Stimulated activated memory B cell treated with anti-CD40 and anti-IgM and Interleukin-4, amounts not matched to agents 10 μg/mL and 1 μg/mL and 100 μg/mL, for 72 hours (primary cell): ENCODE data around the gene TMEM132A.

Source experiments
- ATAC-seq: fragments of 150-1000 bp; cut with Tn5 transposase; 2 replicates; pipeline ENCODE4 v1.10.0; 2021
- H3K27ac Mint-ChIP-seq: one replicate; pipeline ENCODE4 v1.8.0; 2022; ENCODE audit warnings: mild to moderate bottlenecking, mixed read lengths
- H3K27me3 Mint-ChIP-seq: one replicate; pipeline ENCODE4 v1.8.0; 2022; ENCODE audit warnings: mixed read lengths
- H3K36me3 Mint-ChIP-seq: one replicate; pipeline ENCODE4 v1.8.0; 2022; ENCODE audit warnings: mixed read lengths
- H3K4me1 Mint-ChIP-seq: one replicate; pipeline ENCODE4 v1.8.0; 2022; ENCODE audit warnings: mixed read lengths
- H3K4me3 Mint-ChIP-seq: one replicate; pipeline ENCODE4 v1.8.0; 2022; ENCODE audit warnings: mild to moderate bottlenecking, moderate library complexity, mixed read lengths
- H3K9me3 Mint-ChIP-seq: one replicate; pipeline ENCODE4 v1.8.0; 2022; ENCODE audit warnings: mixed read lengths

TMEM132A gene

DNA sequence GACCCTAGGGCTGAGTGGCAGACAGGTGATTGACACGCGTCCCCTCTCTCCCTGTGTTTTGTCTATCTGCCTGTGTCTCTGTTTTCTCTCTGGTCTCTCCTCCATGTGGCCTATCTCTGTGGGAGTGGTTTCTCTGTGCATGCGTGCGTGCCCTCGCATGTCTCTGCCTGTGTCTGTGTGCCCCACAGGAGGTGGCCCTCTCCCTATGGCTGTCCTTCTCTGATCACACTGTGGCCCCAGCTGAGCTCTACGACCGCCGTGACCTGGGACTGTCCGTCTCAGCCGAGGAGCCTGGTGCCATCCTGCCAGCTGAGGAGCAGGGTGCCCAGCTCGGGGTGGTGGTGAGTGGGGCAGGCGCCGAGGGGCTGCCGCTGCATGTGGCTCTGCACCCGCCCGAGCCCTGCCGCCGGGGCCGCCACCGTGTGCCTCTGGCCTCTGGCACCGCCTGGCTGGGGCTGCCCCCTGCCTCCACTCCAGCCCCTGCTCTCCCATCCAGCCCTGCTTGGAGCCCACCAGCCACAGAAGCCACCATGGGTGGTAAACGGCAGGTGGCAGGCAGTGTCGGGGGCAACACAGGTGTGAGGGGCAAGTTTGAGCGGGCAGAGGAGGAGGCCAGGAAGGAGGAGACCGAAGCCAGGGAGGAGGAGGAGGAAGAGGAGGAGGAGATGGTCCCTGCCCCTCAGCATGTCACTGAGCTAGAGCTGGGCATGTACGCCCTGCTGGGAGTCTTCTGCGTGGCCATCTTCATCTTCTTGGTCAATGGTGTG is 11.6 kb downstream of the TMEM132A start:
- ATAC-seq: peak; percentile 3
- Mint-ChIP-seq H3K27me3 (no peaks in the 10 kb centered on the region), H3K36me3 (peaks cover 33% of the 10 kb centered on the region), H3K4me1 (peaks cover 75% of the 10 kb centered on the region), H3K27ac (peak overlapping the region; percentile 62), H3K9me3 (no peaks in the 10 kb centered on the region), H3K4me3 (no peak overlapping the region)

DNA sequence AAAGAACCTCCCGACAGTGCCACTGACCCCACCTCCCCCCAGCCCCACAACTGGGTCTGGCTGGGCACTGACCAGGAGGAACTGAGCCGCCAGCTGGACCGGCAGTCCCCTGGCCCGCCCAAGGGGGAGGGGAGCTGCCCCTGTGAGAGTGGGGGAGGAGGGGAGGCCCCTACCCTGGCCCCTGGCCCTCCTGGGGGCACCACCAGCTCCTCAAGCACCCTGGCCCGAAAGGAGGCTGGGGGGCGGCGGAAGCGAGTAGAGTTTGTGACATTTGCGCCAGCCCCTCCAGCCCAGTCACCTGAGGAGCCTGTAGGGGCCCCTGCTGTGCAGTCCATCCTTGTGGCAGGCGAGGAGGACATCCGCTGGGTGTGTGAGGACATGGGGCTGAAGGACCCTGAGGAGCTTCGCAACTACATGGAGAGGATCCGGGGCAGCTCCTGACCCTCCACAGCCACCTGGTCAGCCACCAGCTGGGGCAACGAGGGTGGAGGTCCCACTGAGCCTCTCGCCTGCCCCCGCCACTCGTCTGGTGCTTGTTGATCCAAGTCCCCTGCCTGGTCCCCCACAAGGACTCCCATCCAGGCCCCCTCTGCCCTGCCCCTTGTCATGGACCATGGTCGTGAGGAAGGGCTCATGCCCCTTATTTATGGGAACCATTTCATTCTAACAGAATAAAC is 12.3 kb downstream of the TMEM132A start:
- H3K4me3 Mint-ChIP-seq: no peak overlapping the region
- peaks cover 41% of the 10 kb centered on the region for H3K36me3 Mint-ChIP-seq
- H3K27me3 Mint-ChIP-seq: no peaks in the 10 kb centered on the region
- peak overlapping the region; percentile 62 for H3K27ac Mint-ChIP-seq
- no peaks in the 10 kb centered on the region for H3K9me3 Mint-ChIP-seq
- ATAC-seq: no peak
- peaks cover 75% of the 10 kb centered on the region for H3K4me1 Mint-ChIP-seq

DNA sequence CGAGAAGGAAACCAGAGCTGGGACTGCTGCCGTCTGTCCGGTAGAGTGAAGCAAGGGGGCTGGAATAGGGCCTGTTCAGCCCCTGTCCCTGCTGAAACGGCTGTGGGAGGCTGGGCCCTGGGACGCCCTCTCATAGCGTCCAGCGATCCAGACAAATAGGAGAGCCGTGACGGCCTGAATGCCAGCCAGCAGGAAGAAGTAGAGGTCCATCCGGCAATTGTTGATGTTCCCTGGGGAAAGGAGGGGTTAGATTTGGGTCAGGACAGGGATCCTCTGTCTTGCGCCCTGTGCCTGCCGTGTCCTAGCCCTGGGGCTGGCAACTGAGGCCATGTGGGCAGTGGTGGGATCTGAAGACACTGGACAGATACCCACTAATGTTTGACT is 12.9 kb downstream of the TMEM132A start:
- ATAC-seq: no peak
- Mint-ChIP-seq H3K4me1 (peaks cover 75% of the 10 kb centered on the region), H3K36me3 (peaks cover 44% of the 10 kb centered on the region), H3K27me3 (no peaks in the 10 kb centered on the region), H3K27ac (no peak overlapping the region), H3K9me3 (no peaks in the 10 kb centered on the region), H3K4me3 (no peak overlapping the region)

DNA sequence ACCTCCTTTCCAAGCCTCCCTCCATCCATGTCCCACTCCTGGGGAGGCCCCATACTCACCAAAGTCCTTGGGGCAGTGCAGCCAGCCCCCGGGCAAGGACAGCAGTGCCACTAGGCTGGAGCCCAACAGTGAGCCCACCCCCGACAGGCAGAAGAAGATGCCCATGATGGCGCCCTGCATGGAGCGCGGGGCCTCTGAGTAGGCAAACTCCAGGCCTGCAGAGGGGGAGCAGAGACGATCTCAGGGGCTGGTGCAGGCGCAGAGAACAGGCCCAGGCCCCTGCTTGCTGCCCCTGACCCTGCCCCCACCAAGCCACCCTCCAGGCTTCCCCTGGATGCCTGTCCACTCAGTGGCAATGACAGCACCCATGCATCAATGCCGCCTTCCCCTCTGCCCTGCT is 13.6 kb downstream of the TMEM132A start:
- Mint-ChIP-seq H3K36me3 (peaks cover 50% of the 10 kb centered on the region), H3K27me3 (no peaks in the 10 kb centered on the region), H3K4me3 (no peak overlapping the region), H3K27ac (peak overlapping the region; percentile 52), H3K9me3 (no peaks in the 10 kb centered on the region), H3K4me1 (peaks cover 75% of the 10 kb centered on the region)
- no peak for ATAC-seq

DNA sequence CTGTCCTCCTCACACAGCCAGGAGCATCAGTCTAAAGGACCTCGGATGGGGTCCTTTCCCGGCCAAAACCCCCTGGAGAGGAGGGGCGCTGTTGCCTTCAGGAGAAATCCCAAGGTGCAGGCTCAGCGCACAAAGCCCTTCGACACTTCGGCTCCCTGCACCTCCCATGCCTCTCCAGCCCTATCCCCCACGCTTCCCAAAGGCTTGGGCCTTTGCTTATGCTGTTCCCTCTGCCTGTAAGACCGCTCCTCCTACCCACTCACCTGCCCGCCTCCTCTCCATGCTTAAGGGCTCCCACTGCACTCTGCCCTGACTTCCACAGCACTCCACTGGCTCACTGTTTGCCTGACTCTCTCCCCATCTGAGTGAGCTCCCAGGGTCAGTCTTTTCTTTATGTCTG is 14.2 kb downstream of the TMEM132A start:
- no peak for ATAC-seq
- no peak overlapping the region for H3K4me3 Mint-ChIP-seq
- H3K4me1 Mint-ChIP-seq: peaks cover 76% of the 10 kb centered on the region
- peaks cover 50% of the 10 kb centered on the region for H3K36me3 Mint-ChIP-seq
- H3K27me3 Mint-ChIP-seq: no peaks in the 10 kb centered on the region
- H3K9me3 Mint-ChIP-seq: no peaks in the 10 kb centered on the region
- peak overlapping the region; percentile 52 for H3K27ac Mint-ChIP-seq

DNA sequence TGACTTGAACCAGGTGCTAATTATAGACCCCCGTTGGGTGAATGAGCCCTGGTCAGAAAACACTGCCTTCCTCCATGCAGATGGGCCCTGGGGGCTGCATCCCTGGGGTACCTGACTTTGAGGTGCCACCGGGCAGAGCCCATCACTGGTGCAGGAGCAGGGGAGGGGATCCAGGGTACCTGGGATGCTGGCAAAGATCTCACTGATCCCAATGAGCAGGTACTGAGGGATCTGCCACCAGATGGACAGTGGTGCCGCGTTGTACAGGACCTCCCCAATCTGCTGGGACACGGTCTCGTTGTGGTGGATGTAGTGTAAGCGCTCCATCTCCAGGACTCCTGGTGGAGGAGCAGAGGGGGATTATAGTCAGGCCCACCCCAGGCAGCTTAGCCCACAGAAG is 15.0 kb downstream of the TMEM132A start:
- no peak overlapping the region for H3K4me3 Mint-ChIP-seq

DNA sequence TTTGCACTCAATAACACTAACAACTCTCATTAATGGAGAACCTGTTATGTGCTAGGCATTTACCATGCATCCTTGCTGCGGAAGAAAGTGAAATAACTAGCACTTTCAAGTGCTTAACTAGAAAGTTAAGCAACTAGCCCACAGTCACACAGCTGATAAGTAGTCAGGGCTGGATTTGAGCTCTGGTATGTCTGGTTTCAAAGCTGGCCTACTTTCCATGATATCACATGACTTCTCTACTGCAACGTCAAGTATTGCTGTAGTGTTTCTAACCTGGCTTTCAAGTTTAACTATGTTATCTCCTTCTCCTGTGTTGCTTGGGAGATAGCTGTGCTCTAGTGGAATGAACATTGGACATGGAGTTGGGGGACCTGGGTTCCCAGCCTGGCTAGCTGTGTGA is 15.6 kb downstream of the TMEM132A start:
- H3K4me1 Mint-ChIP-seq: peaks cover 76% of the 10 kb centered on the region
- no peaks in the 10 kb centered on the region for H3K9me3 Mint-ChIP-seq
- H3K27ac Mint-ChIP-seq: peak overlapping the region; percentile 25
- ATAC-seq: no peak
- H3K4me3 Mint-ChIP-seq: no peak overlapping the region
- no peaks in the 10 kb centered on the region for H3K27me3 Mint-ChIP-seq
- peaks cover 61% of the 10 kb centered on the region for H3K36me3 Mint-ChIP-seq

More for the DNA sequence above, 15.0 kb downstream of the TMEM132A start:
- no peak for ATAC-seq
- H3K4me1 Mint-ChIP-seq: peaks cover 76% of the 10 kb centered on the region
- peaks cover 55% of the 10 kb centered on the region for H3K36me3 Mint-ChIP-seq
- peak overlapping the region; percentile 25 for H3K27ac Mint-ChIP-seq
- no peaks in the 10 kb centered on the region for H3K27me3 Mint-ChIP-seq
- H3K9me3 Mint-ChIP-seq: no peaks in the 10 kb centered on the region

DNA sequence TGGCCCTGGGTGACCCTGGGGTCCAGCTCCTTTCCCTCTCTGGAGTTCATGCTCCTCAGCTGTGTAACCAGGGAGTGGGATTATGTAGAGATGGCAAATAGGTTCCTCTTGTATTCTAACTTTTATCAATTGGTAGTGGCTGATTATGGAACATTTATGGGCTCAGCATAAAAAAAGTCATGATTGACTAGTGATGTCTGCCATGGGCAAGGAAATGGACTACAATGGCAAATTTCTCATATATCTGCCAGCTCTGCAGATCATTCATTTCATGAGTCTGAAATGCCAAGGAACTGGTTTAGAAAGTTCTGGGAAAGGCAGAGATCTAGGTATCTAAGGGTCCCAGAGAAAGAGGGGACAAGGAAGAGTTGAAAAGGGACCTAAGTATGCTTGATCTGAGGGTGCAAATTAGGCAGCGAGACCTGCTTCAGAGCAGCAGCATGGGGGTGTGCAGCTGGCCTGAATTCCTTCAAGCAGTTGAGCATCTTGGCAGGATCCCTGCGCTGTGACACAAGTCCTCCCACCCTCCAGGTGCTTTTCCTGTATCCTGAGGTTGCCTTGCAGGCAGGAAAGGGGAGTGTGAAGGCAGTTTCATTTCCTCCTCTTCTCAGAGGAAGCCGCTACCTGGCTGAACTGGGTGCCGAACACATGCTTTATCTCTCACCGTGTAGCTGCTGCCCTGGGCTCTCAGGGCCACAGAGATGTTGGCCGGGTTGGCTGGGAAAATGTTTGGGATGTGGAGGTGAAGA is 17.3 kb downstream of the TMEM132A start:
- no peaks in the 10 kb centered on the region for H3K27me3 Mint-ChIP-seq
- peaks cover 78% of the 10 kb centered on the region for H3K4me1 Mint-ChIP-seq
- no peak for ATAC-seq
- H3K9me3 Mint-ChIP-seq: no peaks in the 10 kb centered on the region
- peak overlapping the region; percentile 58 for H3K27ac Mint-ChIP-seq
- no peak overlapping the region for H3K4me3 Mint-ChIP-seq
- peaks cover 72% of the 10 kb centered on the region for H3K36me3 Mint-ChIP-seq

DNA sequence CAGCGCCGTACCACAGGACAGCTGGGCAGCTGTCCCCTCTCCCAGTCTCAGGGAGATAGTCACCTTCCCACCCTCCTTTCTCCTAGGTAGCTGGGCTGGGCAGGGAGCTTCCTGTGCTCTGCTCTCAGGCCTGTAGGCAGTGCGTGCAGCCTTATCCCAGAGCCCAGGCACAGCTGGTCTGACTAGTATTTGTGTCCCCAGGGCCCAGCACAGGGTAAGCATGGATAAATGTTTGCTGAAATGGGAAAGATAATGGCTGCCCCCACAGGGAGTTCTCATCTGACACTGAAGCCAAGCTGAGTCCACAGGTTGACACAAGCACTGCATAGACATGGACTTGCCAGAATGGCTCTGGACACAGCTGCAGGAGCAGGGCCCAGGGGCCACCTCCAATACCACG is 18.0 kb downstream of the TMEM132A start:
- Mint-ChIP-seq H3K9me3 (no peaks in the 10 kb centered on the region), H3K36me3 (peaks cover 74% of the 10 kb centered on the region), H3K4me3 (no peak overlapping the region), H3K27me3 (no peaks in the 10 kb centered on the region), H3K4me1 (peaks cover 79% of the 10 kb centered on the region), H3K27ac (peak overlapping the region; percentile 58)
- ATAC-seq: no peak

DNA sequence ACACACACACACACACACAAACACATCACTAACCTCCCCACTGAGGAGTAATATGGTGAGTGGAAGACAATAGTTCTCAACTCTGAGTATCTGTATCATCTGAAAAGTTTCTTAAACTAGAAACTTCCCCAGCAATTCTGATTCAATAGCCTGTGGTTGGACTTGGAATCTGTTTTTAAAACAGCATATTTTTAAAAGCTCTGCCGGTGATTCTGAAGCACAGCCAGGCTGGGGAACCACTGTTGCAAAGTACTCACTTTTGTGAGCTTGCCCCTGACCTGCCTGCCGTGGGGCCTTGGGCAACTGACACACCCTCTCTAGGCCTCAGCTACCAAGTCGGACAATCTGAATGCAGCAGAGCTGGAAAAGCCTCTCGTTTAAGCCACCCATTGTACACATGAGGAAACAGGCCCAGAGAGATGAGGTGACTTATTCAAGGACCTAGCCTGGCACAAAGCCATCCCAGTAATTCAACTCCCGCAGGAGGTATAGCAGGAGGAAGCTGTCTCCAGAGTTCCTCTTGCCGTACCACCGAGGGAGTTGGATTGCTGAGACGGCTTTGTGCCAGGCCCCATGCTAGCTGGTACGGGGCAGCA is 18.8 kb downstream of the TMEM132A start:
- ATAC-seq: no peak

DNA sequence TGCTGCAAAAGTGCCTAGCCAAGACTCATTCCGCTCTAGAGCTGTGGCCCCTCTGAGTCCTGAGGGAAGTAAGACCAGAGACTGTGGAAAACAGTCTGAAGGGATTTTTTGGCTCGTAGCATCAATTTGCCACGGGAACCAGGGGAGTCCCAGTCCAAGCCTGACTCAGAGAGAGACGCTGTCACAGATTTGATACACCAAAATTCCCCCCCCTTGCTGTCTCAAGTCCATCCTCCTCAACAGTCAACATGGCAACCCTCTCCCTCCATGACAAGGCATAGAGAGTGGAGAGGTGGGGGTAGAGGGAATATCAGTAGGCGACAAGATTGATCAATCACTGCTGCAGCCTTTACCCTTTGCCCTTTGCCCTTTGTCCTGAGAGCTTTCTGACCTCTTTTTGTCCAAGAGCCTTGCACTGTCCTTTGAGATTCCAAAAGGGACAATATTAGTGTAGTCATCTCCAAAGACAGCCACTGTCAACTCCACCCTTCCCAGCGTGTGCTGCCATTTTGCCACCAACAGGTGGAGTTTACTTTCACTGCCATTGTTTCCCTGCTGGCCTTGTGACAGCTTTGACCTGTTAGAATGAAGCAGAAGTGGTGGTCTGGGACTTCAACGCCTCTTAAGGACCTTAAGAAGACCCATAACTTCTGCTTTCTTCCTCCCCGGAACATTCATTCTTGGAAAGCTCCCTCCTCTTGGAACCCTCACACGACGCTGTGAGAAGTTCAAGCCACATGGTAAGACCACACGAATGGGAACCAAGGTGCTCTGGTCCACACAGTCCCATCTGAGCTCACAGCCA is 20.4 kb downstream of the TMEM132A start:
- Mint-ChIP-seq H3K27ac (peak overlapping the region; percentile 44), H3K27me3 (no peaks in the 10 kb centered on the region), H3K4me3 (peak overlapping the region; percentile 23), H3K36me3 (peaks cover 67% of the 10 kb centered on the region), H3K4me1 (peaks cover 89% of the 10 kb centered on the region), H3K9me3 (no peaks in the 10 kb centered on the region)
- peak; percentile 65 for ATAC-seq

More for the DNA sequence above, 18.8 kb downstream of the TMEM132A start:
- H3K4me1 Mint-ChIP-seq: peaks cover 83% of the 10 kb centered on the region
- H3K4me3 Mint-ChIP-seq: no peak overlapping the region
- H3K36me3 Mint-ChIP-seq: peaks cover 68% of the 10 kb centered on the region
- no peaks in the 10 kb centered on the region for H3K9me3 Mint-ChIP-seq
- peak overlapping the region; percentile 44 for H3K27ac Mint-ChIP-seq
- no peaks in the 10 kb centered on the region for H3K27me3 Mint-ChIP-seq

DNA sequence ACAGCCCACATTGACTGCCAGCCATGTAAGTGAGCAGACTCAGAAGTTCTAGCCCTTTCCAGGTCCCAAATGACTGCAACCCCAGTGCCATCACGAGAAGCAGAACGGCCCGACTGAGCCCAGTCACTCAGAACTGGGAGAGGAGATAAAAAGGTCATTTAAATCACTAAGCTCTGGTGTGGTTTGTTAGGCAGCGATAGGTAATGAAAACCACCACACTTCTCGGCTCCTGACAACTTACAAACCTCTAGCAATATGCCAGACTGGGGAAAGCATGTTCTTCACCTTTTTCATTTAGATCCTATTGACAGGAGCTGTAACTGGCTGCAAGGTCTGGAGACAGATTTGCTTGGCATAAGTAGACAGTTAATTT is 21.0 kb downstream of the TMEM132A start:
- Mint-ChIP-seq H3K4me1 (peaks cover 88% of the 10 kb centered on the region), H3K27ac (peak overlapping the region; percentile 44), H3K36me3 (peaks cover 61% of the 10 kb centered on the region), H3K4me3 (peak overlapping the region; percentile 23), H3K9me3 (no peaks in the 10 kb centered on the region), H3K27me3 (no peaks in the 10 kb centered on the region)
- ATAC-seq: no peak

DNA sequence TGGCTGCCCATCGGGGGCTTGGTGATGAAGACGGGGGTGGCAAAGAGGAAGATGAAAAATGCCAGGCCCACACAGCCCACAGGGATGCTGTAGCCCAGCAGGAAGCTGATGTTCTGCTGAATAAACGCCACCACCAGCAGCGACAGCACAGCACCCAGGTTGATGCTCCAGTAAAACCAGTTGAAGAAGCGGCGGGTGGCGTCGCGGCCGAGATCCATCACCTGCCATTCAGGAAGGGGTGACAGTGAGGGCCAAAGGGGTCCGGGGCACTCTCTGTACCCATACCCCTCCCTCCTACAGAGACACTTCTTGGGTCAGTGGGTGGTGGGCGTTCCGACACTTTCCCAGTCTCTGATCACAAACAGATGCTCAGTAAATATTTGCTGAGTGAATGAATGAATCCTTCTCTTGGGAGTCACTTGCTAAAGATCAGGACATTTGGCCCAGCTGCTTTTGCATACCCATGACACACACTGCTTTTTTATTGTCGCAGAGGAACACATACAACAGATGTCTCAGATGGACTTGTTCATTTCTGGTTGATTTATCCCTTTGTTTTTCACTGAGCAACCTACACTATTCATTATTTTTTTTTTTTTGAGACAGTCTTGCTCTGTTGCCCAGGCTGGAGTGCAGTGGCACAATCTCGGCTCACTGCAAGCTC is 22.5 kb downstream of the TMEM132A start:
- peaks cover 76% of the 10 kb centered on the region for H3K4me1 Mint-ChIP-seq
- no peaks in the 10 kb centered on the region for H3K27me3 Mint-ChIP-seq
- H3K4me3 Mint-ChIP-seq: no peak overlapping the region
- peaks cover 49% of the 10 kb centered on the region for H3K36me3 Mint-ChIP-seq
- H3K27ac Mint-ChIP-seq: no peak overlapping the region
- no peak for ATAC-seq
- no peaks in the 10 kb centered on the region for H3K9me3 Mint-ChIP-seq

DNA sequence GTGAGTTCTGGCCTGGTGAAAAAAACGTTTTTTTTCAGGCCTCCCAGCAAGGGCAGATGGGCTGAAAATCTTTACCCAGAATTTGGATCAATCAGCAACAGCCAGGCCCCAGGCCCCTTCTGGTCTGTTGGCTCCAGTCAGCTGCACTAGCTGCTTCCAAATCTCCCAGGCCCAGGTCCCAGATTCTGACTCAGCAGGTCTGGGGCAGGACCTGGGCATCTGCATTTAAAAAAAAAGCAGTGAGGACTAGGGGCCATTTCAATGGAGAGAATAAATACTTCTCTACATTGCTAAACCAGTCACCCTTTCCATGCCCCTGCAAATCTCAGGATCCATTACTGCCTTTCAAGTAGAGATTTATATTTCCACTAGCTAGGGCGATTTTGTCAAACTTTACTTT is 23.4 kb downstream of the TMEM132A start:
- no peak for ATAC-seq
- H3K27me3 Mint-ChIP-seq: no peaks in the 10 kb centered on the region
- H3K27ac Mint-ChIP-seq: no peak overlapping the region
- no peak overlapping the region for H3K4me3 Mint-ChIP-seq
- H3K36me3 Mint-ChIP-seq: peaks cover 41% of the 10 kb centered on the region
- H3K9me3 Mint-ChIP-seq: no peaks in the 10 kb centered on the region
- peaks cover 74% of the 10 kb centered on the region for H3K4me1 Mint-ChIP-seq
